HL-60 (cell line): ENCODE results near the gene WDR35.

ENCODE experiments used
- GABPA ChIP-seq: IDR thresholded peaks from 2 replicates; pipeline ENCODE4 v1.6.1; 2012; ENCODE audit warnings: low read depth
- POLR2AphosphoS5 ChIP-seq: IDR thresholded peaks from 2 replicates; pipeline ENCODE4 v1.6.1; 2012; ENCODE audit warnings: low read depth
- TF ChIP-seq, protein P1 (sequence below): IDR thresholded peaks from one replicate; pipeline ENCODE4 v1.5.1; 2011; ENCODE audit warnings: low read length, control low read depth, inconsistent platforms; ENCODE audit not compliant: insufficient read depth
- TF ChIP-seq, protein P2 (sequence below): IDR thresholded peaks from 2 replicates; pipeline ENCODE4 v1.6.1; 2012; ENCODE audit warnings: low read depth; ENCODE audit not compliant: insufficient replicate concordance

DNA sequence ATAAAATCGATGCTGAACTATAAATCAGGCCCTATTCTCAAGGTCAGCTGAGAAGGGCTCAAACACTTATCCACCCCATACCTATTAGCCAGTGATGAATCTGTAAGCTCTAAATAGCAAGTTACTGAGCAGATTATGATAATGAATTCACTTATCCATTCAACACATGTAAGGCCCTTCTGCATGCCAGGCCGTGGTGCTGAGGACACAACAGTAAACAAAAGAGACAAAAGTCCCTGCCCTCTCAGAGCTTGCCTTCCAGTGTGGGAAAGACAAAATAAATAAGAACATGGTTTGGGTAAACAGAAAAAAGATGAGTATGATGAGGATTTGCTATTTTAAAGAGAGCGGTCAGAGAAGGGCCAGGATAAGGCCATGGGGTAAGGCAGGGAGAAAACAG lies 99.8 kb downstream of the WDR35 start:
- TF ChIP-seq POLR2AphosphoS5, result no peak
- TF ChIP-seq, protein P1, sequence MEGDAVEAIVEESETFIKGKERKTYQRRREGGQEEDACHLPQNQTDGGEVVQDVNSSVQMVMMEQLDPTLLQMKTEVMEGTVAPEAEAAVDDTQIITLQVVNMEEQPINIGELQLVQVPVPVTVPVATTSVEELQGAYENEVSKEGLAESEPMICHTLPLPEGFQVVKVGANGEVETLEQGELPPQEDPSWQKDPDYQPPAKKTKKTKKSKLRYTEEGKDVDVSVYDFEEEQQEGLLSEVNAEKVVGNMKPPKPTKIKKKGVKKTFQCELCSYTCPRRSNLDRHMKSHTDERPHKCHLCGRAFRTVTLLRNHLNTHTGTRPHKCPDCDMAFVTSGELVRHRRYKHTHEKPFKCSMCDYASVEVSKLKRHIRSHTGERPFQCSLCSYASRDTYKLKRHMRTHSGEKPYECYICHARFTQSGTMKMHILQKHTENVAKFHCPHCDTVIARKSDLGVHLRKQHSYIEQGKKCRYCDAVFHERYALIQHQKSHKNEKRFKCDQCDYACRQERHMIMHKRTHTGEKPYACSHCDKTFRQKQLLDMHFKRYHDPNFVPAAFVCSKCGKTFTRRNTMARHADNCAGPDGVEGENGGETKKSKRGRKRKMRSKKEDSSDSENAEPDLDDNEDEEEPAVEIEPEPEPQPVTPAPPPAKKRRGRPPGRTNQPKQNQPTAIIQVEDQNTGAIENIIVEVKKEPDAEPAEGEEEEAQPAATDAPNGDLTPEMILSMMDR, result no peak
- no peak for TF ChIP-seq GABPA
- TF ChIP-seq, protein P2, sequence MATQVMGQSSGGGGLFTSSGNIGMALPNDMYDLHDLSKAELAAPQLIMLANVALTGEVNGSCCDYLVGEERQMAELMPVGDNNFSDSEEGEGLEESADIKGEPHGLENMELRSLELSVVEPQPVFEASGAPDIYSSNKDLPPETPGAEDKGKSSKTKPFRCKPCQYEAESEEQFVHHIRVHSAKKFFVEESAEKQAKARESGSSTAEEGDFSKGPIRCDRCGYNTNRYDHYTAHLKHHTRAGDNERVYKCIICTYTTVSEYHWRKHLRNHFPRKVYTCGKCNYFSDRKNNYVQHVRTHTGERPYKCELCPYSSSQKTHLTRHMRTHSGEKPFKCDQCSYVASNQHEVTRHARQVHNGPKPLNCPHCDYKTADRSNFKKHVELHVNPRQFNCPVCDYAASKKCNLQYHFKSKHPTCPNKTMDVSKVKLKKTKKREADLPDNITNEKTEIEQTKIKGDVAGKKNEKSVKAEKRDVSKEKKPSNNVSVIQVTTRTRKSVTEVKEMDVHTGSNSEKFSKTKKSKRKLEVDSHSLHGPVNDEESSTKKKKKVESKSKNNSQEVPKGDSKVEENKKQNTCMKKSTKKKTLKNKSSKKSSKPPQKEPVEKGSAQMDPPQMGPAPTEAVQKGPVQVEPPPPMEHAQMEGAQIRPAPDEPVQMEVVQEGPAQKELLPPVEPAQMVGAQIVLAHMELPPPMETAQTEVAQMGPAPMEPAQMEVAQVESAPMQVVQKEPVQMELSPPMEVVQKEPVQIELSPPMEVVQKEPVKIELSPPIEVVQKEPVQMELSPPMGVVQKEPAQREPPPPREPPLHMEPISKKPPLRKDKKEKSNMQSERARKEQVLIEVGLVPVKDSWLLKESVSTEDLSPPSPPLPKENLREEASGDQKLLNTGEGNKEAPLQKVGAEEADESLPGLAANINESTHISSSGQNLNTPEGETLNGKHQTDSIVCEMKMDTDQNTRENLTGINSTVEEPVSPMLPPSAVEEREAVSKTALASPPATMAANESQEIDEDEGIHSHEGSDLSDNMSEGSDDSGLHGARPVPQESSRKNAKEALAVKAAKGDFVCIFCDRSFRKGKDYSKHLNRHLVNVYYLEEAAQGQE, result no peak
